Measurements from ENCODE around the gene ZNF212.
"Not testable (repeated sequence)": the region's sequence is repeated elsewhere in the genome, so short reads cannot be mapped to it uniquely, and the experiment has no call there.

ZNF212 gene

GRCh38 chr7:149223176-149223575, 16.3 kb upstream of the ZNF212 start:
- no peak for TF ChIP-seq CTCF (conservative IDR thresholded peaks at IDR 0.05)
- H3K27ac ChIP-seq: no peak overlapping the region

- TF ChIP-seq CTCF (conservative IDR thresholded peaks at IDR 0.05): no peak
- no peak overlapping the region for H3K27ac ChIP-seq
Observed at GRCh38 chr7:149223761-149224160, 15.7 kb upstream of the ZNF212 start.

DNA sequence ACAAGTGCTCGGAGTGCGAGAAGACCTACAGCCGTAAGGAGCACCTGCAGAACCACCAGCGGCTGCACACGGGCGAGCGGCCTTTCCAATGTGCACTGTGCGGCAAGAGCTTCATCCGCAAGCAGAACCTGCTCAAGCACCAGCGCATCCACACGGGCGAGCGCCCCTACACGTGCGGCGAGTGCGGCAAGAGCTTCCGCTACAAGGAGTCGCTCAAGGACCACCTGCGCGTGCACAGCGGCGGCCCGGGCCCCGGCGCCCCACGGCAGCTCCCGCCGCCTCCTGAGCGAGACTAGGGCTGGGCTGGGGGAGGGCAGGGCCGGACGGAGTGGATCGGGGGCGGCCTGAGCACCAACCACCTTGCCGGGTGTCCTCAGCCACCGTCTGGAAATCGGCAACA, 15.1 kb upstream of the ZNF212 start:
- no peak overlapping the region for H3K27ac ChIP-seq
- TF ChIP-seq CTCF (conservative IDR thresholded peaks at IDR 0.05): no peak

DNA sequence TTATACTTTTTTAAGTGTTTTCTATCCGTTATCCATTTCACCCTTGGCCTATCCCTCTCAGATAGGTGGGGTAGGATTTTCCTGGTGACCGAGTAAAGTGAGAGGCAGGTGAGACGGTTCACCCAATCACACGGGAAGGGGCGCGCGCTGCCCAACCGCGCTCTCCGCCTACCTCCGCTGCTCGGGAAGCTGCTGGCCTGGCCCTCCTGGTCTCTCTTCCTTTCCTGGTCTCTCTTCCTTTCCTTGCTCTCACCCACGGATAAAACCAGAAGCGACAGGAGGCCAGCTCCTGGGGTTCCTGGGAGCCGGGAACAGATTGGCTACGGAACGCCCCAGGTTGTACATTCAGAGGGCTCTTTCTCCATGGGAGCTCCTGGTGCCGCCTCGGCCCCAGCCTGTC, 14.3 kb upstream of the ZNF212 start:
- H3K27ac ChIP-seq: no peak overlapping the region
- TF ChIP-seq CTCF (conservative IDR thresholded peaks at IDR 0.05): no peak

- no peak for TF ChIP-seq CTCF (conservative IDR thresholded peaks at IDR 0.05)
- H3K27ac ChIP-seq: no peak overlapping the region
Observed at GRCh38 chr7:149225656-149226055, 13.8 kb upstream of the ZNF212 start.

DNA sequence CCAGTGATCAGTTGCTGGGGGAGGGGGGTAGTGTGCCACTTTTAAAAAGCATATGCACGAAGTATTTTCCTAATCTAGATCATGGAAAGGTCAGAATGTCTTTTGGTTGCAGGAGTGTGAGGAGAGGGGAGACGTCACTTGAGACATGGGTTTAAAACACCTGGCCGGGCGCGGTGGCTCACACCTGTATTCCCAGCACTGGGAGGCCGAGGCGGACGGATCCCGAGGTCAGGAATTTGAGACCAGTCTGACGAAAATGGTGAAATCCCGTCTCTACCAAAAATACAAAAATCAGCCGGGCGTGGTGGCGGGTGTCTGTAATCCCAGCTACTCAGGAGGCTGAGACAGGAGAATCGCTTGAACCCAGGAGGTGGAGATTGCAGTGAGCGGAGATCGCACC, 13.1 kb upstream of the ZNF212 start:
- H3K27ac ChIP-seq: not testable (repeated sequence)

- no peak for TF ChIP-seq CTCF (conservative IDR thresholded peaks at IDR 0.05)
Observed at GRCh38 chr7:149226840-149227494, 12.5 kb upstream of the ZNF212 start.

DNA sequence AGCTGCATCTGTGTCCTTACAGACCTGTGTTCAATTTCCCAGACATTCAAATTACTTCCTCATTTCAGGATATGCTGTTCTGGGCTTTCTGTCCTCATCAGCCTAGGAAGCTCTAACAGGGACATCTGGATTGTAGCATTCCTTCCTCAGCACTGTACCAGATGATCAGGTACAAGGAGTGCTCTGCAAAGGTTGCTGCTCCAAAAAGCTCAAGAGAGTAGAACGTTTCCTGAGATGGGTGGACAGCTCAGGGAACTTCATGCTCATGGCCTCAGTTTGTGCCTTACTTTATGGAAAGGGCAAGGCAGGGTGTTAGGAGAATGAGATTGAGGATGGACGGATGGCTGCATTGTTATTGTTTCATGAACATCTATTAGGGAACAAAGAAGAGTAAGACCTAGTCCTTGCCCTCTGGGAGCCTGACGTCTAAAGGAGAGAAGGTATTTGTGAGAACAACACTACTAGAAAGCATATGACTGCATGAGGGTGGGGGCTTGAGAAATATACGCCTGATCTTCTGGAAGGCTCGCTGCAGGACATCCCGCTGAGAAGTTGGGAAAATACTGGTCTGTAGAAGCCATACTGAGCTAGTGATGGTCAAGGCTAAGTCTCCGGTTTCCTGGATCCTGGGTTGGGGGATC, 10.5 kb upstream of the ZNF212 start:
- no peak for TF ChIP-seq CTCF (conservative IDR thresholded peaks at IDR 0.05)
- no peak overlapping the region for H3K27ac ChIP-seq

More at GRCh38 chr7:149226840-149227494, 12.5 kb upstream of the ZNF212 start:
- no peak overlapping the region for H3K27ac ChIP-seq

All from VCaP (cell line).